ENCODE results near the gene RASAL1. TPM values are rescaled to one million over a fixed set of nuclear protein-coding genes. Genes with fewer than 3 reads are reported as not detected.

Gene RASAL1
- polyA plus RNA-seq, 3 donors: not detected

DNA sequence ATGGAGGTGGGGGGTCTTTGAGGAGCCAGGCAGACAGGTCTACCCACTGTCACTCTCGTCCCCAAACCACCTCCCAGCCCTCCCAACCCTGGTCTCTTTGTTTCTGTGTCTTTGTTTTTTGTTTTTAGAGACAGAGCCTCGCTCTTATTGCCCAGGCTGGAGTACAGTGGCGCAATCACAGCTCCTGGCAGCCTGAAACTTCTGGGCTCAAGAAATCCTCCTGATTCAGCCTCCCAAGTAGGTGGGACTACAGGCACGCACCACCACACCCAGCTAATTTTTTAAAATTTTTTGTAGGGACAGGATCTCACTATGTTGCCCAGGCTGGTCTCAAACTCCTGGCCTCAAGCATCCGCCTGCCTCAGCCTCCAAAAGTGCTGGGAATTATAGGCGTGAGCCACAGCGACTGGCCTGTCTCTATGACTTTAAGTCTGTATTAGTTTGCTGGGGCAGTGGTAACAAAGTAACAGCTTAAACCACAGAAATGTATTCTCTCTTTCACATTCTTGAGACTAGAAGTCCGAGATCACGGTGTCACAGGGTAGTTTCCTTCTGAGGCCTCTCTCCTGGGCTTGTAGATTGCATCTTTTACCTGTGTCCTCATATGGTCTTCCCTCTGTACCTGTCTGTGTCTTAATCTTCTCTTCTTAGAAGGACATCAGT is 52.9 kb downstream of the RASAL1 start:
- H2AFZ ChIP-seq (ENCODE audit: insufficient read depth, low read depth, low read length, poor library complexity, severe bottlenecking): no peak overlapping the region
- H3K4me1 ChIP-seq (ENCODE audit: control insufficient read depth in 1 of 2, insufficient read depth in 2 of 2, low read length in 2 of 2): no peaks in the 10 kb centered on the region
- Mint-ChIP-seq H3K27me3 (ENCODE audit: low read depth in 3 of 3) (peaks cover 31 to 51% (median 37%) of the 10 kb centered on the region in 3 donors), H3K9me3 (peaks cover 0 to 2% (median 0%) of the 10 kb centered on the region in 7 donors), H3K27ac (no peak overlapping the region), H3K36me3 (no peaks in the 10 kb centered on the region), H3K4me3 (no peak overlapping the region), H3K4me1 (peaks cover 7% of the 10 kb centered on the region)
- no peak overlapping the region for H3K9ac ChIP-seq (ENCODE audit: insufficient read depth, low read length, poor library complexity, severe bottlenecking)
- H3K4me3 ChIP-seq (replicated peaks in 1 of 3; ENCODE audit: low read depth in 2 of 3, low read length in 3 of 3): no peak overlapping the region
- 87% methylated on average over 6 of the region's 9 CpGs for whole genome bisulfite sequencing (ENCODE audit: insufficient coverage)
- H4K20me1 ChIP-seq (ENCODE audit: insufficient read depth, low read length): no peaks in the 10 kb centered on the region
- H3K27ac ChIP-seq (ENCODE audit: low read depth in 1 of 2, low read length in 2 of 2): no peak overlapping the region
- no peaks in the 10 kb centered on the region for H3K36me3 ChIP-seq (replicated peaks in 1 of 2; ENCODE audit: control insufficient read depth in 1 of 2, insufficient read depth in 2 of 2, low read length in 2 of 2)
- intact Hi-C loops (cut with micrococcal nuclease): no loop called here
- H3K27me3 ChIP-seq (ENCODE audit: control insufficient read depth in 2 of 2, insufficient read depth in 2 of 2, low read length in 2 of 2): peaks cover 13 to 20% of the 10 kb centered on the region in 2 donors
- no peaks in the 10 kb centered on the region for H3K79me2 ChIP-seq (ENCODE audit: insufficient read depth, low read length)
- no peak overlapping the region for H3K4me2 ChIP-seq (replicated peaks; ENCODE audit: extremely low read depth, low read length, poor library complexity, severe bottlenecking)
- no peaks in the 10 kb centered on the region for H3K9me3 ChIP-seq (replicated peaks in 1 of 2; ENCODE audit: control insufficient read depth in 1 of 2, insufficient read depth in 1 of 2, low read length in 2 of 2)
- DNase-seq: no peak
- TF ChIP-seq, protein P1, sequence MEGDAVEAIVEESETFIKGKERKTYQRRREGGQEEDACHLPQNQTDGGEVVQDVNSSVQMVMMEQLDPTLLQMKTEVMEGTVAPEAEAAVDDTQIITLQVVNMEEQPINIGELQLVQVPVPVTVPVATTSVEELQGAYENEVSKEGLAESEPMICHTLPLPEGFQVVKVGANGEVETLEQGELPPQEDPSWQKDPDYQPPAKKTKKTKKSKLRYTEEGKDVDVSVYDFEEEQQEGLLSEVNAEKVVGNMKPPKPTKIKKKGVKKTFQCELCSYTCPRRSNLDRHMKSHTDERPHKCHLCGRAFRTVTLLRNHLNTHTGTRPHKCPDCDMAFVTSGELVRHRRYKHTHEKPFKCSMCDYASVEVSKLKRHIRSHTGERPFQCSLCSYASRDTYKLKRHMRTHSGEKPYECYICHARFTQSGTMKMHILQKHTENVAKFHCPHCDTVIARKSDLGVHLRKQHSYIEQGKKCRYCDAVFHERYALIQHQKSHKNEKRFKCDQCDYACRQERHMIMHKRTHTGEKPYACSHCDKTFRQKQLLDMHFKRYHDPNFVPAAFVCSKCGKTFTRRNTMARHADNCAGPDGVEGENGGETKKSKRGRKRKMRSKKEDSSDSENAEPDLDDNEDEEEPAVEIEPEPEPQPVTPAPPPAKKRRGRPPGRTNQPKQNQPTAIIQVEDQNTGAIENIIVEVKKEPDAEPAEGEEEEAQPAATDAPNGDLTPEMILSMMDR (IDR thresholded peaks at IDR 0.05): no peak

DNA sequence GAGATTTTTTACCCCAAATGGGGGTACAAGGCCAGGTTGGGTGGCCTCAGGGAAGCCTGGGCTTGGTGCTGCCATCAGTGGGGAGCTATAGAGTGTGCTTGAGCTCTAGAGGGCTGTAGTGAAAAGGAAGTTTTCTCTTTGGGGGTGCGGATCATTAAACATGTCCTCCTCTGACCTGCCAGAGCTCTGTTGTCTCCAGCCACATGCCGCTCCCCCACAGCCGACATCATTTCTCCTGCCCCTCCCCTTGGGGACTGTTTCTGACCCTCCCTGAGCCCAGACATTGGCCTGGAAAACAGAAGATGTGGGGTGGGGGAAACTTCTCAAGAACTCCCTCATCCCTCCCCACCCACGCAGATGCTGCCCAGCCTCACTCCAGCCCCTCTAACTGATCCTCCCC is 53.7 kb downstream of the RASAL1 start:
- TF ChIP-seq, protein P1 (IDR thresholded peaks at IDR 0.05): no peak
- no peaks in the 10 kb centered on the region for H4K20me1 ChIP-seq (ENCODE audit: insufficient read depth, low read length)
- H3K79me2 ChIP-seq (ENCODE audit: insufficient read depth, low read length): no peaks in the 10 kb centered on the region
- Mint-ChIP-seq H3K4me3 (no peak overlapping the region), H3K27ac (no peak overlapping the region), H3K9me3 (peaks cover 0 to 2% (median 0%) of the 10 kb centered on the region in 7 donors), H3K27me3 (ENCODE audit: low read depth in 3 of 3) (peaks cover 35 to 51% (median 40%) of the 10 kb centered on the region in 3 donors), H3K36me3 (no peaks in the 10 kb centered on the region), H3K4me1 (peaks cover 5% of the 10 kb centered on the region)
- no peak overlapping the region for H2AFZ ChIP-seq (ENCODE audit: insufficient read depth, low read depth, low read length, poor library complexity, severe bottlenecking)
- H3K9ac ChIP-seq (ENCODE audit: insufficient read depth, low read length, poor library complexity, severe bottlenecking): no peak overlapping the region
- no peak overlapping the region for H3K27ac ChIP-seq (ENCODE audit: low read depth in 1 of 2, low read length in 2 of 2)
- no peak overlapping the region for H3K4me2 ChIP-seq (replicated peaks; ENCODE audit: extremely low read depth, low read length, poor library complexity, severe bottlenecking)
- intact Hi-C loops (cut with micrococcal nuclease): no loop called here
- no CpG with 5 or more reads among the region's 4 CpGs for WGBS (ENCODE audit: insufficient coverage)
- H3K36me3 ChIP-seq (replicated peaks in 1 of 2; ENCODE audit: control insufficient read depth in 1 of 2, insufficient read depth in 2 of 2, low read length in 2 of 2): no peaks in the 10 kb centered on the region
- no peaks in the 10 kb centered on the region for H3K9me3 ChIP-seq (replicated peaks in 1 of 2; ENCODE audit: control insufficient read depth in 1 of 2, insufficient read depth in 1 of 2, low read length in 2 of 2)
- no peaks in the 10 kb centered on the region for H3K4me1 ChIP-seq (ENCODE audit: control insufficient read depth in 1 of 2, insufficient read depth in 2 of 2, low read length in 2 of 2)
- DNase-seq: no peak
- peaks cover 13 to 20% of the 10 kb centered on the region in 2 donors for H3K27me3 ChIP-seq (ENCODE audit: control insufficient read depth in 2 of 2, insufficient read depth in 2 of 2, low read length in 2 of 2)
- no peak overlapping the region for H3K4me3 ChIP-seq (replicated peaks in 1 of 3; ENCODE audit: low read depth in 2 of 3, low read length in 3 of 3)
